Measurements from ENCODE around the gene GJA4.

The GJA4 gene

GRCh38 chr1:34839526-34840305, 46.9 kb downstream of the GJA4 start:
- no peak for DNase-seq (ENCODE audit: low read depth)

DNA sequence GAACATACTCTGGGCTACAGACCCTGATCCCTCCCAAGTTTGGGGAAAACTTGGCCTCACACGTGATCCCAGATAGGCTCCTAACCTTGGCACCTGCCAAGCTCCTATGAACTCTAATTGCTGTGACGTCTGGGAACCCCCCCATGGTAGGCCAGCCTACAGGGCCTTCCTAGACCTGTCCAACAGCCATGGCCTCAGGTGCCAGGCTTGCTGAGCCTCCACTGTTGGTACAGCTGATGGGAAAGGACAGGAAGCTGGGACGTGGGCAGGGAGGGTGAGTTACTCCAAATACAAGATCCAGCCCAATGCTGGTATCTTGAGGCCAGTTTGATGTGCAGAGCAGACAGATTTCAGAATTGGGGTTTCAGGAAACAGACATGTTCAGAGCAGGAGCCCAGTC, 47.6 kb downstream of the GJA4 start:
- no peak for DNase-seq (ENCODE audit: low read depth)

GRCh38 chr1:34842073-34842472, 49.3 kb downstream of the GJA4 start:
- no peak for DNase-seq (ENCODE audit: low read depth)

DNA sequence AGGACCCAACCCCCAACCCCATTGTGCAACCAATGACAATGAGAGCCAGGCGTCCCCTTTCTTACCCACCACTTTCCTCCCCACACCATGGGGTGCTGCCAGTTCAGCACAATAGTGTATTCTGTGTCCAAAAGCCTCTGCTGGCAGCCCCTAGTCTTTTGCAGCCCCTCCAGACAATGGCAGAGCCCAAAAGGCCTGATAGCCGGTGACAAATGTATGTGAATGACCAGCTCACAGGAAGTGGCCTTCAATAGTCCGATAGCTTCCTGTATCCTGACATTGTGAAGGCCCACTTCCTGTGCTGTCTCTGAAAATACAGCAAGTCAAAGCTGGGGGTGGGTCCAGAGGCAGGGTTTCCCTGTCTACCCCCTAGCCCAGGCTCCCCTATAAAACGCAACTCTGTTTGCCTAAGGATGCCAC, 50.2 kb downstream of the GJA4 start:
- DNase-seq (ENCODE audit: low read depth): no peak

GRCh38 chr1:34843392-34844251, 50.8 kb downstream of the GJA4 start:
- no peak for DNase-seq (ENCODE audit: low read depth)

- DNase-seq (ENCODE audit: low read depth): no peak
These were observed 51.4 kb downstream of the GJA4 start for GRCh38 chr1:34844252-34844634.
